Neural progenitor cell (in vitro differentiated cells): Measurements from ENCODE around the gene NELL2.

Experiments
- EZH2 ChIP-seq: fragments of 200-600 bp; sonication (generic); IDR thresholded peaks from 2 replicates; pipeline ENCODE4 v1.6.1; 2017; ENCODE audit warnings: antibody characterized with exemption, mild to moderate bottlenecking, moderate library complexity
- EZH2phosphoT487 ChIP-seq: fragments of 200-600 bp; sonication (generic); IDR thresholded peaks from 2 replicates; pipeline ENCODE4 v1.6.1; 2017; ENCODE audit warnings: antibody characterized with exemption
- TF ChIP-seq, protein P1 (sequence below): fragments of 200-600 bp; sonication (generic); IDR thresholded peaks from 2 replicates; pipeline ENCODE4 v1.5.1; 2017; ENCODE audit warnings: antibody characterized with exemption, mild to moderate bottlenecking

DNA sequence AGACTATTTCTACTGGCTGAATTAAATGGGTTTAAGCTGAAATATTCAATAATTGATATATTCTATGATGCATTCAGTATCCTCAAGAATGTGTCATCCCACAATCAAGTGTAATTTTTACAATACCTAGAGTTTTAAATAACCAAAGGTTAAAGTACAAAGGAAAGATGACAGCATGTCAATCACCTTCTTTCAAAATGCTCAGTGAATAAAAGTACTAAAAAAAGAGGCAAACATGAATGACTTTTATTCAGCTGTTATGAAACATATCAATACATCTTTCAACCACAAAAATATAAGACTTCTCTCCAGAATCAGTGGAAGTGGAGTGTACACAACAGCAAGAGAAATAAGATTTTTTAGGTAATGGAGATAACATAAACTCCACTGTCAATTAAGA is 72.0 kb downstream of the NELL2 start:
- TF ChIP-seq, protein P1, sequence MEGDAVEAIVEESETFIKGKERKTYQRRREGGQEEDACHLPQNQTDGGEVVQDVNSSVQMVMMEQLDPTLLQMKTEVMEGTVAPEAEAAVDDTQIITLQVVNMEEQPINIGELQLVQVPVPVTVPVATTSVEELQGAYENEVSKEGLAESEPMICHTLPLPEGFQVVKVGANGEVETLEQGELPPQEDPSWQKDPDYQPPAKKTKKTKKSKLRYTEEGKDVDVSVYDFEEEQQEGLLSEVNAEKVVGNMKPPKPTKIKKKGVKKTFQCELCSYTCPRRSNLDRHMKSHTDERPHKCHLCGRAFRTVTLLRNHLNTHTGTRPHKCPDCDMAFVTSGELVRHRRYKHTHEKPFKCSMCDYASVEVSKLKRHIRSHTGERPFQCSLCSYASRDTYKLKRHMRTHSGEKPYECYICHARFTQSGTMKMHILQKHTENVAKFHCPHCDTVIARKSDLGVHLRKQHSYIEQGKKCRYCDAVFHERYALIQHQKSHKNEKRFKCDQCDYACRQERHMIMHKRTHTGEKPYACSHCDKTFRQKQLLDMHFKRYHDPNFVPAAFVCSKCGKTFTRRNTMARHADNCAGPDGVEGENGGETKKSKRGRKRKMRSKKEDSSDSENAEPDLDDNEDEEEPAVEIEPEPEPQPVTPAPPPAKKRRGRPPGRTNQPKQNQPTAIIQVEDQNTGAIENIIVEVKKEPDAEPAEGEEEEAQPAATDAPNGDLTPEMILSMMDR: no peak
- TF ChIP-seq EZH2phosphoT487 (no peak), EZH2 (no peak)
